Endodermal cell (in vitro differentiated cells): ENCODE results near the gene ATP2A1. TPM values are rescaled to one million over a fixed set of nuclear protein-coding genes. Genes with fewer than 3 reads are reported as not detected.

Source experiments
- DNase-seq: peaks from one replicate; pipeline ENCODE4 v3.0.0-alpha.2; 2017
- H3K27ac ChIP-seq: 2 replicates; pipeline ENCODE4 v1.5.1; 2013; ENCODE audit warnings: mild to moderate bottlenecking, low read depth, low read length, moderate library complexity
- H3K27me3 ChIP-seq: 2 replicates; pipeline ENCODE4 v1.6.1; 2013; ENCODE audit warnings: mild to moderate bottlenecking, low read length, moderate library complexity; ENCODE audit not compliant: insufficient read depth, control insufficient read depth, poor library complexity, severe bottlenecking
- H3K36me3 ChIP-seq: 2 replicates; pipeline ENCODE4 v1.7.0; 2013; ENCODE audit warnings: mild to moderate bottlenecking, low read length, moderate library complexity; ENCODE audit not compliant: control insufficient read depth, insufficient read depth
- H3K4me1 ChIP-seq: one replicate; pipeline ENCODE4 v1.7.0; 2013; ENCODE audit warnings: low read length; ENCODE audit not compliant: control insufficient read depth, insufficient read depth
- H3K4me3 ChIP-seq: 2 replicates; pipeline ENCODE4 v1.5.1; 2013; ENCODE audit warnings: mild to moderate bottlenecking, low read length, moderate library complexity
- H3K9ac ChIP-seq: 2 replicates; pipeline ENCODE4 v1.6.1; 2013; ENCODE audit warnings: mild to moderate bottlenecking, low read length, moderate library complexity; ENCODE audit not compliant: poor library complexity, severe bottlenecking; ENCODE audit errors: extremely low read depth
- H3K9me3 ChIP-seq: 2 replicates; pipeline ENCODE4 v1.6.1; 2013; ENCODE audit warnings: mild to moderate bottlenecking, low read length, moderate library complexity; ENCODE audit not compliant: control insufficient read depth
- H3K27ac Mint-ChIP-seq: 2 replicates; pipeline ENCODE4 v1.8.0; 2020; ENCODE audit warnings: mixed read lengths
- H3K27me3 Mint-ChIP-seq: 2 replicates; pipeline ENCODE4 v1.8.0; 2021; ENCODE audit warnings: mild to moderate bottlenecking, mixed read lengths; ENCODE audit not compliant: insufficient read depth
- H3K36me3 Mint-ChIP-seq: 2 replicates; pipeline ENCODE4 v1.8.0; 2020; ENCODE audit warnings: low read depth, mixed read lengths
- H3K4me1 Mint-ChIP-seq: 2 replicates; pipeline ENCODE4 v1.8.0; 2020; ENCODE audit warnings: mixed read lengths
- H3K4me3 Mint-ChIP-seq: 2 replicates; pipeline ENCODE4 v1.8.0; 2020; ENCODE audit warnings: mild to moderate bottlenecking, moderate library complexity, mixed read lengths
- H3K9me3 Mint-ChIP-seq: 2 replicates; pipeline ENCODE4 v1.8.0; 2020; ENCODE audit warnings: mild to moderate bottlenecking, mixed read lengths
- CTCF ChIP-seq: fragments of 200-600 bp; sonication (generic); conservative IDR thresholded peaks from 2 replicates; pipeline ENCODE4 v1.5.0; 2021; ENCODE audit warnings: antibody characterized with exemption, mild to moderate bottlenecking
- WGBS, 2 experiments: methylation state at CpG; one replicate each; pipeline versions ENCODE4 v1.1.5 to v1.1.7; 2013; ENCODE audit warnings: missing lambda C conversion rate in 2 of 2, mixed read lengths in 1 of 2; ENCODE audit not compliant: insufficient coverage in 1 of 2, insufficient read length in 1 of 2; 5-methylcytosine and 5-hydroxymethylcytosine counted together
- total RNA-seq, 2 donors: library from RNA; stranded (reverse); fragmentation: NEBNext Ultra II Directional in 1 of 2; extraction: Animal tissue kit (Norgen Biotek cat#: 25700) in 1 of 2; gene quantifications; 2 replicates in 1 of 2; 3 replicates in 1 of 2; pipeline ENCODE4 v1.2.1, GENCODE V29; 2021

Gene ATP2A1
- total RNA-seq, 2 donors from 2014 or later = 4.7 to 7.7 TPM

DNA sequence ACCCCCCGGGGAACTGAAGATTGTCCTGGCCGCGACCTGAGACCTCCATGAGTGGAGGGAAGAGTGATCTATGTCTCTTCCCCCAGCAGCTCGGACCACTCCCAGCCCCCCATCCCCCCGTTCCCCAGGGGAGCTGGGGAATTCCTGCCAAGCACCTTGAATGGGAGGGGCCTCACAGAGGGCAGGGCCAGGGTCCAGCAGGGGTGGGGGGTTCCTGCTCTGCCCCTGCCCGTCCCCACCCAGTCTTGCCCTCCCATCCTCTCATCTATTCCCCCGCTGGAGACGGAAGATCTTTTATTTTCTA is 41.6 kb upstream of the ATP2A1 start:
- no peak overlapping the region for H3K9ac ChIP-seq
- WGBS, 2 experiments = 99% methylated on average over 7 of the region's 8 CpGs; no CpG with 5 or more reads in 1 of the 2 experiments

GRCh38 chr16:28837672-28838557 is 40.4 kb upstream of the ATP2A1 start:
- no peak overlapping the region for H3K4me3 Mint-ChIP-seq
- Histone ChIP-seq H3K9ac (no peak overlapping the region), H3K4me3 (no peak overlapping the region), H3K27me3 (no peaks in the 10 kb centered on the region), H3K9me3 (no peaks in the 10 kb centered on the region), H3K36me3 (peaks cover 61% of the 10 kb centered on the region), H3K4me1 (no peaks in the 10 kb centered on the region), H3K27ac (no peak overlapping the region)
- peaks cover 76% of the 10 kb centered on the region for H3K36me3 Mint-ChIP-seq
- H3K27ac Mint-ChIP-seq = no peak overlapping the region
- DNase-seq = no peak
- H3K4me1 Mint-ChIP-seq = no peaks in the 10 kb centered on the region
- no peaks in the 10 kb centered on the region for H3K9me3 Mint-ChIP-seq
- TF ChIP-seq CTCF = no peak
- no peaks in the 10 kb centered on the region for H3K27me3 Mint-ChIP-seq
- WGBS, 2 experiments = 85 to 96% methylated on average over 7 of the region's 7 CpGs

More for the DNA sequence above, 41.6 kb upstream of the ATP2A1 start:
- H3K27me3 Mint-ChIP-seq = no peaks in the 10 kb centered on the region
- no peaks in the 10 kb centered on the region for H3K4me1 Mint-ChIP-seq
- H3K27ac Mint-ChIP-seq = no peak overlapping the region
- Histone ChIP-seq H3K4me1 (no peaks in the 10 kb centered on the region), H3K27ac (no peak overlapping the region), H3K36me3 (peaks cover 65% of the 10 kb centered on the region), H3K9me3 (no peaks in the 10 kb centered on the region), H3K4me3 (no peak overlapping the region), H3K27me3 (no peaks in the 10 kb centered on the region)
- TF ChIP-seq CTCF = no peak
- H3K4me3 Mint-ChIP-seq = no peak overlapping the region
- H3K36me3 Mint-ChIP-seq = peaks cover 75% of the 10 kb centered on the region
- no peaks in the 10 kb centered on the region for H3K9me3 Mint-ChIP-seq
- DNase-seq = no peak

DNA sequence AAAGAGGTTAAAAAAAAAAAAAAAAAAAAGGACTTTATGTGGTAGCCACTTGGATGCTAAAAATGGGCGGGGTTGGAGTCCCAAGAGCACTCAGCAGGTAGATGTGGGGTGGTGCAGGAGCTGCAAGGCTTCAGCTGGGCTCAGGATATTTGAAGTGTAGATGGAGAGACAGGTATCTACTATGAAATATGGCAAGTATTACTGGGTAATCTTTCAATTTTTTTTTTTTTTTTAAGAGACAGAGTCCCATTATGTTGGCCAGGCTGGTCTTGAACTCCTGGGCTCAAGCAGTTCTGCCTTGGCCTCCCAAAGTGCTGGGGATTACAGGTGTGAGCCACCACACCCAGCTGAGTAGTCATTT is 39.8 kb upstream of the ATP2A1 start:
- Mint-ChIP-seq H3K27ac (no peak overlapping the region), H3K36me3 (peaks cover 76% of the 10 kb centered on the region)

More for the DNA sequence above, 39.8 kb upstream of the ATP2A1 start:
- Mint-ChIP-seq H3K4me1 (no peaks in the 10 kb centered on the region), H3K9me3 (no peaks in the 10 kb centered on the region), H3K4me3 (no peak overlapping the region), H3K27me3 (no peaks in the 10 kb centered on the region)
- no peak for TF ChIP-seq CTCF
- peaks cover 57% of the 10 kb centered on the region for H3K36me3 ChIP-seq
- no peaks in the 10 kb centered on the region for H3K4me1 ChIP-seq
- H3K9me3 ChIP-seq = no peaks in the 10 kb centered on the region
- no peak overlapping the region for H3K27ac ChIP-seq
- DNase-seq = no peak
- H3K9ac ChIP-seq = no peak overlapping the region
- 89 to 100% methylated on average over 1 of the region's 1 CpG for WGBS, 2 experiments
- H3K4me3 ChIP-seq = no peak overlapping the region
- H3K27me3 ChIP-seq = no peaks in the 10 kb centered on the region
